ENCODE results near the gene RARB.

Gene RARB

GRCh38 chr3:25578059-25578458 is 150.0 kb downstream of the RARB start:
- no peak for DNase-seq (ENCODE audit: low spot score)

- no peak for DNase-seq (ENCODE audit: low spot score)
These were observed 152.5 kb downstream of the RARB start for GRCh38 chr3:25580534-25580933.

- no peak for DNase-seq (ENCODE audit: low spot score)
These were observed 153.3 kb downstream of the RARB start for GRCh38 chr3:25581335-25581734.

GRCh38 chr3:25581823-25582222 is 153.8 kb downstream of the RARB start:
- DNase-seq (ENCODE audit: low spot score) = no peak

- DNase-seq (ENCODE audit: low spot score) = no peak
These were observed 154.2 kb downstream of the RARB start for GRCh38 chr3:25582242-25582641.

- DNase-seq (ENCODE audit: low spot score) = no peak
These were observed 155.3 kb downstream of the RARB start for GRCh38 chr3:25583343-25583742.

GRCh38 chr3:25584011-25584789 is 156.1 kb downstream of the RARB start:
- no peak for DNase-seq (ENCODE audit: low spot score)

GRCh38 chr3:25585361-25586166 is 157.5 kb downstream of the RARB start:
- no peak for DNase-seq (ENCODE audit: low spot score)

GRCh38 chr3:25586167-25586505 is 158.1 kb downstream of the RARB start:
- no peak for DNase-seq (ENCODE audit: low spot score)

GRCh38 chr3:25586553-25586952 is 158.5 kb downstream of the RARB start:
- DNase-seq (ENCODE audit: low spot score) = no peak

GRCh38 chr3:25587094-25587493 is 159.0 kb downstream of the RARB start:
- DNase-seq (ENCODE audit: low spot score) = no peak

GRCh38 chr3:25587526-25587925 is 159.5 kb downstream of the RARB start:
- DNase-seq (ENCODE audit: low spot score) = no peak

- DNase-seq (ENCODE audit: low spot score) = no peak
These were observed 159.9 kb downstream of the RARB start for GRCh38 chr3:25587975-25588374.

GRCh38 chr3:25588441-25589103 is 160.5 kb downstream of the RARB start:
- DNase-seq (ENCODE audit: low spot score) = no peak

- no peak for DNase-seq (ENCODE audit: low spot score)
These were observed 161.2 kb downstream of the RARB start for GRCh38 chr3:25589104-25589782.

GRCh38 chr3:25589783-25590258 is 161.8 kb downstream of the RARB start:
- DNase-seq (ENCODE audit: low spot score) = no peak

- no peak for DNase-seq (ENCODE audit: low spot score)
These were observed 164.5 kb downstream of the RARB start for GRCh38 chr3:25592510-25592968.

- no peak for DNase-seq (ENCODE audit: low spot score)
These were observed 164.9 kb downstream of the RARB start for GRCh38 chr3:25593001-25593400.

- peak; percentile 71 for DNase-seq (ENCODE audit: low spot score)
These were observed 166.0 kb downstream of the RARB start for GRCh38 chr3:25594007-25594502.

- no peak for DNase-seq (ENCODE audit: low spot score)
These were observed 169.6 kb downstream of the RARB start for GRCh38 chr3:25597535-25598101.

- DNase-seq (ENCODE audit: low spot score) = no peak
These were observed 175.6 kb downstream of the RARB start for GRCh38 chr3:25603703-25604102.
